Activated naive CD8-positive, alpha-beta T cell treated with anti-CD3 and anti-CD28 coated beads, Interleukin-2, amount 50 U/mL, for 24 hours (primary cell): Measurements from ENCODE around the gene PBX2.
"Not testable (repeated sequence)": the region's sequence is repeated elsewhere in the genome, so short reads cannot be mapped to it uniquely, and the experiment has no call there.

Experiments
- ATAC-seq: fragments of 150-1000 bp; cut with Tn5 transposase; one replicate; pipeline ENCODE4 v1.10.0; 2021
- DNase-seq: peaks from one replicate; pipeline ENCODE4 v3.0.0; 2021
- H3K27ac Mint-ChIP-seq: one replicate; pipeline ENCODE4 v1.8.0; 2021; ENCODE audit warnings: mild to moderate bottlenecking, mixed read lengths
- H3K27me3 Mint-ChIP-seq: one replicate; pipeline ENCODE4 v1.8.0; 2021; ENCODE audit warnings: mixed read lengths
- H3K36me3 Mint-ChIP-seq: one replicate; pipeline ENCODE4 v1.8.0; 2021; ENCODE audit warnings: low read depth, mixed read lengths
- H3K4me1 Mint-ChIP-seq: one replicate; pipeline ENCODE4 v1.8.0; 2021; ENCODE audit warnings: mixed read lengths
- H3K4me3 Mint-ChIP-seq: one replicate; pipeline ENCODE4 v1.8.0; 2021; ENCODE audit warnings: mild to moderate bottlenecking, moderate library complexity, mixed read lengths
- H3K9me3 Mint-ChIP-seq: one replicate; pipeline ENCODE4 v1.8.0; 2021; ENCODE audit warnings: mixed read lengths

Gene PBX2

DNA sequence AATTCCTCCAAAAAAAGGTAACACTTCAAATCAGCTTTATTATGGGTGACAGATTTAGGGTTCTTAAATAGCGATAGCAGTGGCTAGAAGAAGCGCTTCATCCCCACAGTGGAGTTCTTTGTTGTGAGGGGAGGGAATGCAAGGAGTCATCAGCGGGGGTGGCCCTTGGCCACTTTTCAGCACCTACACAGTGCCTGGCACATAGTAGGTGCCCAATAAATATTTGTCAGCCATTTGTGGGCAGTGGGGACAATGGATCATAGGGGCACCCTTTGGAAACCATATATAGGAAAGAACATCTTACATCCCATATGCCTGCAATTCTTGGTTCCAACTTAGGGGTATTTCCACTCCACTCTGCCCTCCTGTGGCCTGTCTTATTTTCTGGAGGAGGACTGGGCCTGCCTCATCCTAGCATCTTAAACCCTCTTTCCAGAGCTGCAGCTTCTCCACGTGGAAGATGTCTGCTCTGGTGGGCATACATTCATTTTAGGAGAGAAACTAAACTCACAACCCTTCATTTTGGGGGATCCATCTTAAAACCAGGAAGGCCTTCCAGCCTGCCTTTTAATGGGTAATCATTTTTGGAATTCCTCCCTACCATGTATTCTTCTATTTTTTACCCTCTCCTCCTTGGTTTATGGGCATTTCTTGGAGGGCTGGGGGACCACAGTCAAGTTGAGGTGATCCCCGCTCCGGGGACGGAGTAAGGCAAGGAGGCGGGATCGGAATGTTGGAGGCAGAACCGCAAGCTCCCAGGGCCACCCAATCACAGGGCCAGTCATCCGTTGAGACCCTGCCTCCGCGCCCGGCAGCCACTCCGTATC lies 5.0 kb upstream of the PBX2 start:
- H3K36me3 Mint-ChIP-seq = peaks cover 1% of the 10 kb centered on the region
- H3K27ac Mint-ChIP-seq = peak overlapping the region; percentile 93
- DNase-seq (peak; percentile 41), ATAC-seq (no peak)
- no peaks in the 10 kb centered on the region for H3K9me3 Mint-ChIP-seq
- peak overlapping the region; percentile 93 for H3K4me3 Mint-ChIP-seq
- peaks cover 49% of the 10 kb centered on the region for H3K4me1 Mint-ChIP-seq
- no peaks in the 10 kb centered on the region for H3K27me3 Mint-ChIP-seq

DNA sequence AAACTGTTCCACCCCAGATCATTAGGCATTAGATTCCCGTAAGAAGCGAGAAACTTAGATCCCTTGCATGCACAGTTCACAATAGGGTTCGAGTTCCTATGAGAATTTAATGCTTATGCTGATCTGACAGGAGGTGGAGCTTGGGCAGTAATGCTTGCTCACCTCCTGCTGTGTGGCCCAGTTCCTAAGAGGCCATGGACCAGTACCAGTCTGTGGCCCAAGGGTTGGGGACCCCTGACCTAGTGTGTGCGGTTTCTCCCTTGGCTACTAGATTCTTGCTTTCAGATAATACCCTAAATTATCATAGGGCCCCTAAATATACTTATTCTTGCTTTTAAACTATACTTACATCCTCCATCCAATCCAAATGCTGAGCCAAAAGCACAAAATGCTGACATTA lies 4.4 kb upstream of the PBX2 start:
- peak overlapping the region; percentile 93 for H3K27ac Mint-ChIP-seq
- peaks cover 49% of the 10 kb centered on the region for H3K4me1 Mint-ChIP-seq
- no peaks in the 10 kb centered on the region for H3K27me3 Mint-ChIP-seq

DNA sequence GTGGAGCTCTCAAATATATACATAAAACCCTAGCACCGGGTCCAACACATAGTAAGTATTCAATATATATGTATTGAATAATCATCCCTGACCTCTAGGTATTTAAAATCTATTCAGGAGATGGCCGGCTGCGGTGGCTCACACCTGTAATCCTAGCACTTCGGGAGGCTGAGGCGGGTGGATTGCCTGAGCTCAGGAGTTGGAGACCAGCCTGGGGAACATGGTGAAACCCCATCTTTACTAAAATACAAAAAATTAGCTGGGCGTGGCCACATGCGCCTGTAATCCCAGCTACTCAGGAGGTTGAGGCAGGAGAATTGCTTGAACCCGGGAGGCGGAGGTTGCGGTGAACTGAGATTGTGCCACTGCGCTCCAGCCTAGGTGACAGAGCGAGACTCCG lies 3.1 kb upstream of the PBX2 start:
- Mint-ChIP-seq H3K27ac (peak overlapping the region; percentile 94), H3K4me1 (peaks cover 60% of the 10 kb centered on the region), H3K4me3 (peak overlapping the region; percentile 88)
- not testable (repeated sequence) for ATAC-seq, H3K9me3 Mint-ChIP-seq, H3K36me3 Mint-ChIP-seq, DNase-seq, H3K27me3 Mint-ChIP-seq

More for the DNA sequence above, 4.4 kb upstream of the PBX2 start:
- Mint-ChIP-seq H3K4me3 (peak overlapping the region; percentile 93), H3K9me3 (no peaks in the 10 kb centered on the region), H3K36me3 (peaks cover 1% of the 10 kb centered on the region)
- no peak for DNase-seq
- no peak for ATAC-seq

DNA sequence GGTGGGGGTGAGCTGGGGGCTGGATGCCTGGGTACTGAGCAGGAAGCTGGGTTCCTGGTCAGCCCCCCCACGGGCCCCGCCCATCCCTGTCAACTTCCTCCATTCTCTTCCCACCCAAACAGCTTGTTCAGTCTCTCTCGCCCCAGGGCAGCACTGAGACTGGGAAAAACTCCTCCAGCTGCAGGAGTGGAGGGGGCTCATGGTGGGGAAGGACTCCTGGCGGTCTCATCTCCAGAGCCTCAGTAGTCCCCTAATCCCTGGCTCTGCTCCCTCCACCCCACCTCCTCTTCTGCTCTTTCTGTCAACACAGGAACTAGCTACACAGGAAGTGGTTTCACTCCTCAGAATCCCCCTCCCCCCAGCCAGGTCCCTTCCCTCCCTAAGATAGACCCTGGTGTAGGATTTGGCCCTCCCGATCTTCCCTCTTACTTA lies 2.6 kb upstream of the PBX2 start, which contains the start of gene GPSM3:
GPSM3 (minus strand) TSS at position 36 of the 432 bp plus-strand sequence. CDS start 130 bp downstream, outside the sequence.
- Mint-ChIP-seq H3K4me3 (peak within 1 kb of the TSS; percentile 88), H3K27me3 (no peaks in the 10 kb centered on the region), H3K9me3 (no peaks in the 10 kb centered on the region), H3K27ac (peak within 1 kb of the TSS; percentile 94), H3K4me1 (peaks cover 65% of the 10 kb centered on the region), H3K36me3 (peaks cover 8% of the 10 kb centered on the region)
- peak; percentile 57 for DNase-seq
- no peak for ATAC-seq

DNA sequence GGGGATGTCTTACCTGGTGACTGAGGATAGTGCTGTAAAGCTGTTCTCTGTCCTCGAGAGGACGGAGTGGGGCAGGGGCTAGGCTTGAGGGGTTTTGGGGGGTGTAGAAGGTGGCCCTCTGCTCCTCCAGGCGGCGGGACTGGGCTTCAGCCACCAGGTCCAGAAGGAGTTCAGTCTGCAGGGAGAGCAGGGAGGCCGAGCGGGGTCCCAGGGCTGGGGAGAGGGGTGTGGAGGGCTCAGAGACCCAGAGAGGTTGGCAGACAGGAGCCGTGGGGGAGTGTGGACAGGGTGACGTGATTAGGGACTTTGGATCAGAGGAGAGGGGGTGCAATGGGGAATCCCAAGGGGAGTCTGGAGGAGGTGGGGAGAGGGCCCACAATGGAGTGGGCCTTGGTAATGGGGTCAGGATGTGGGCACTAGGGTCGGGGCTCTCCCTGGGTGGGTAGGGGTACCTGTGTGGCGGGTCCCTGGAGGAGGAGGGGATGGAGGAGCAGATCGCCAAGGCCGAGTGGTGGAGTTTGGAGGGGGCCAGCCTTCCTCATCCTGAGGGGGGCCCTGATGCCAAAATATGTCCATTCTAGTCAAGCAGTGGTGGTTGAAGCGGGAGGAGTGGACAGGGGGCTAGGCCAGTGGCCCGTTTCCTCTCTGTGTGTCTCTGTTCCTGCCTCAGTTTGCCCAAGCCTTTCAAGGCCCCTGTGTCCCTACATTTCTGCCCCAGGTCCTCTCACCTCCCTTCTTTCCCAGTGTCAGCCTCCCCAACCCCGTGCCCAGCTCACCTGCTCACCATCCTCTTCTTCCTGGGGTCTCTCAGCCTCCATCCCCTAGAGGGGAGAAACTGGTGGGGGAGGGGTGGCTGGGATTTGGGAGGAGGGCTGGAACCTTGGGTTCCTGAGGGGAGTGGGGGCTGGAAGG lies 1.9 kb upstream of the PBX2 start:
- Mint-ChIP-seq H3K36me3 (peaks cover 13% of the 10 kb centered on the region), H3K4me1 (peaks cover 70% of the 10 kb centered on the region), H3K4me3 (peak overlapping the region; percentile 88), H3K27me3 (no peaks in the 10 kb centered on the region), H3K9me3 (no peaks in the 10 kb centered on the region), H3K27ac (peak overlapping the region; percentile 94)
- DNase-seq = no peak
- no peak for ATAC-seq

DNA sequence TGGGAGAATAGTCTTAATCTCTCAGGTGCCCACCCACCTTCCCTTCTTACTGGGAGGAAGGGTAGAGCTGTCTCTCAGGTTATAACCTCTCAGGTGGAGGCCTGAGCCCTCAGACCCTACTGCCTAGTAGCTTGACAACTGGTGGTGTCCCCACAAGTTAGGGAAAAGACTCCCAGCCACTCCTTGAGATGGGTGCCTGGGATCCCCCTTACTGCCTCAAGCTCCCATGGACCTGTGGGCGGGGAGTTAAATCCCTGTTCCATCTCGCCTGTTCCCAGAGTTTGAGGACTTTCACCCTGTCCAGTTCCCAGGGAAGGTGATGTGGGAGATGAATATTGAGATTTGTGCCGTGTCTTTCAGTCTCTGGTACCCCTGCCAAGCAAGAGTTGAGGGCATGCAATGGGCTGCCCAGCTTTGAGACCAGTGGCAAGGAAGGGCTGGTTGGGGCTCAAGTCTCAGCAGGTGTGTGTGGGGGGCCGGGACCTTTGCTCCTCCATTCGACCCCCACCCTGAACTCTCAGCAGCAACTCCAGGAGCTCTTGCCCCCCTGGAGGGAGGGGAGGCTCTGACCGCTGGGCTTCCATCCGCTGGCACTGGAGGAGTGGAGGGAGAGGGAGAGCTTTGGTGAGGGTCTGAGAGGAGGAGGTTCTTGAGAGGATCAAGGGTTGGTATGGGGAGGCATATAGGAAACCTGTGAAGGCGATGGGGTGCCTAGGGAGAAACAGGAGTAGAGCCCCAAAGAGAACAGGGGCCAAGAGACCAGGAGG lies 1.1 kb upstream of the PBX2 start:
- DNase-seq (no peak), ATAC-seq (no peak)
- H3K9me3 Mint-ChIP-seq = no peaks in the 10 kb centered on the region
- peaks cover 71% of the 10 kb centered on the region for H3K4me1 Mint-ChIP-seq
- peak overlapping the region; percentile 94 for H3K27ac Mint-ChIP-seq
- no peaks in the 10 kb centered on the region for H3K27me3 Mint-ChIP-seq
- H3K4me3 Mint-ChIP-seq = peak overlapping the region; percentile 88
- H3K36me3 Mint-ChIP-seq = peaks cover 22% of the 10 kb centered on the region

DNA sequence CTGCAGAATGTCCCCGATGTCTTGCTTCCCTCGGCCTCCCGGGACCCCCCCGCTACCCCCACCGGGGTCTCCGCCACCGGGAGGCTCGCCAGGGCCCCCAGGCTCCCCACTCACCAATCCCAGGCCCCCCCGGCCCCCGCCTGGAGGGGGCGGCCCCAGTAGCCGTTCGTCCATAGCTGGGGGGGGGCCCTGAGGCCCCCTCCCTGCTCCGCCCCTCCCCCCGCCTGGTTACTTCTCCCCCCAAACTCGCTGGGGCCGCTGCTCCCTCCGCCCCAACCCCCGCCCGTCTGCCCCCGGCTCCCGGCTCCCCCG lies 304 bp downstream of the PBX2 start:
- H3K4me3 Mint-ChIP-seq = peak overlapping the region; percentile 88
- peaks cover 29% of the 10 kb centered on the region for H3K36me3 Mint-ChIP-seq
- ATAC-seq (no peak), DNase-seq (no peak)
- H3K27me3 Mint-ChIP-seq = no peaks in the 10 kb centered on the region
- H3K9me3 Mint-ChIP-seq = no peaks in the 10 kb centered on the region
- peak overlapping the region; percentile 90 for H3K27ac Mint-ChIP-seq
- H3K4me1 Mint-ChIP-seq = peaks cover 73% of the 10 kb centered on the region

DNA sequence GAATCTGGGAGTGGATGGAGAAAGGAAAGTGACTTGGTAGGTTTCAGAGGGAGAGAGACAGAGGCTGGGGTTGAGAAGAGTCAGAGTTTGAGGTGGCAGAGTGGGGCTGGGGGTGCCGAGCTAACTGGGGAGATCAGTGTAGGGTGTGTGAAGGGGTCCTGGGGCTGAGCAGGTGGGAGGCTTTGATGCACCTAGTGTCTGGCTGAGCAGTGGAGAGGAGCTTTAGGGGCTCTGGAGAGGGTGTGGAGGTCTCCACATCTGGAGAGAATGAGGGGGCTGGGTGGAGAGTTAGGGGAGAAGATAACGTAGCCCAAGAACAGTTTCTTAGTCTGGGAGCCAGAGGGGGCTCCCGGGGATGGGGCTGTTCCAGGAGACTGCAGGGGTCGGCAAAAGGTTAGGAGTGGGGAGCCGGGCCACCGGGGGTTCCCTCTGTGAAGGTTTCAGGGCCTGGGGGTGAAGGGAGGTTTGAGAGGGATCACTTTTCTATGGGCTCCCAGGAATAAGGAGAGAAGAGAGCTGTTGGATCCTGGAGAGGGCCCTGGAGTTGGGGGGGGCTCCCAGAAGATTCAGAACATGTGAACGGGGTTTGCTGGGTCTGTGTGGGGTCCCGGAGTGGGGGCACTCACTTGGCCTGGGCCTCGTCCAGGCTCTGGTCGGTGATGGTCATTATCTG lies 797 bp downstream of the PBX2 start:
- DNase-seq (no peak), ATAC-seq (no peak)
- H3K4me1 Mint-ChIP-seq = peaks cover 68% of the 10 kb centered on the region
- H3K4me3 Mint-ChIP-seq = peak overlapping the region; percentile 87
- H3K27ac Mint-ChIP-seq = peak overlapping the region; percentile 90
- H3K27me3 Mint-ChIP-seq = no peaks in the 10 kb centered on the region
- H3K9me3 Mint-ChIP-seq = no peaks in the 10 kb centered on the region
- peaks cover 29% of the 10 kb centered on the region for H3K36me3 Mint-ChIP-seq

DNA sequence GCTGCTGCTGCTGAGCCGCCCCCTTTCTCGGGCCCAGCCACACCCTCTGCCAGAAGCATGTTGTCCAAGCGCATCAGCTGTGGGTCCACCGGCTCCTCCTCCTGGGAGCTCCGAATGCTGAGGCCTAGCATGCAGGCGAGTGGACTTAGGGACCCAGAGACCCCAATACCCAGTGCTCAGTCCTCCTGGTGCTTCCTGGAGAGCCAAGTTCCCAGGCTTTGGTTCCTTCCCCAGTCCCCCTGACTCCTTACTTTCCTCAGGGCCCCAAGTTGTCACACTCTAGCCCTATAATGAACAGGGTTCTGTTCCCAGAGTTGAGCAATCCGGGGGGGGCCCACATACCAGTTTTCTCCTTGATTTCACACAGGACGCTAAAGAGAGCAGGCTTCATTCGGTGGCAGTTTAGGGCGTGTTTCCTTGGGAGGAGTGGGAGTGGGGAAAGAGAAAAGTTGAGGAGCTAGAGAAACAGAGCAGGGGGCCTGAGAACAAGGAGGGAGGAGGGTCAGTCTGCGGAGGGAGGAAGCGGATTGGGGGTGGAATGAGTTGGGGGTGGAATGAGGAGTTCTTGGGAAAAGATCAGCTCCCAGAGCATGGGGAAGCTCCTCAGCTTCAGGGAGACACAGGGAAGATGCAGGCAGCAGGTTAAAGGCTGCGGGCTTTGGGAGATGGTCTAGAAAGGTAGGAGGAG lies 1.5 kb downstream of the PBX2 start:
- H3K4me1 Mint-ChIP-seq = peaks cover 61% of the 10 kb centered on the region

DNA sequence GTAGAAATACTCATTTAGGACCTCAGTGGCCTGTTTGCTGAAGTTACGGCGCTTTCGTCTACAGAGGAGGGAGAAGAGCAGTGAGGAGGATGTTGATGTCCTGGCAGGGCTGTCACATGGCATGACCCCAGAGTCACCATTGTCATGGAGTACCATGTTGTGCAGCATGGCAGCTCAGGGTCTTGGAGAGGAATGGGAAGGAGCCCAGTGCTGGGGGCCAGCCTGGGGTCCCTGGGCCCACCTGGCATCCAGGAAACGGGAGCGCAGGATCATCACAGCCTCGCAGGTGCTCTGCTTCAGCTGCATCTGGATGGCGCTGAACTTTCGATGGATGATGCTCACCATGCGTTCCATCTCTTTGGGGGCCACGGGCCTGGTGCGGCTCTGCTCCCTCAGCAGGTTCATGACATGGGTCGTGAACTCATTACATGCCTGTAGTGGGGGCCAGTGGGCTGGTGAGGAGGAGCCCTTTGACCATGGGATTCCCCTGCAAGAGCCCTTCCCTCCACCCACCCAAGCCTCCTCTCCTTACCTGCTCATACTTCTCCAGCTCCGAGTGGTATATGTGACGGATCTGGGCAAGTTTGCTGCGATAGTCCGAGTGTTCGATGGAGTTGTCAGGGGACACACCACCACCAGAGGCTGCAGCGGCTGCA lies 2.1 kb downstream of the PBX2 start:
- not testable (repeated sequence) for DNase-seq, ATAC-seq, H3K9me3 Mint-ChIP-seq, H3K27me3 Mint-ChIP-seq
- Mint-ChIP-seq H3K27ac (peak overlapping the region; percentile 87), H3K4me1 (peaks cover 61% of the 10 kb centered on the region), H3K4me3 (peak overlapping the region; percentile 50), H3K36me3 (peaks cover 29% of the 10 kb centered on the region)

More for the DNA sequence above, 1.5 kb downstream of the PBX2 start:
- DNase-seq (no peak), ATAC-seq (no peak)
- Mint-ChIP-seq H3K9me3 (no peaks in the 10 kb centered on the region), H3K27ac (peak overlapping the region; percentile 90), H3K36me3 (peaks cover 29% of the 10 kb centered on the region), H3K27me3 (no peaks in the 10 kb centered on the region), H3K4me3 (peak overlapping the region; percentile 87)

DNA sequence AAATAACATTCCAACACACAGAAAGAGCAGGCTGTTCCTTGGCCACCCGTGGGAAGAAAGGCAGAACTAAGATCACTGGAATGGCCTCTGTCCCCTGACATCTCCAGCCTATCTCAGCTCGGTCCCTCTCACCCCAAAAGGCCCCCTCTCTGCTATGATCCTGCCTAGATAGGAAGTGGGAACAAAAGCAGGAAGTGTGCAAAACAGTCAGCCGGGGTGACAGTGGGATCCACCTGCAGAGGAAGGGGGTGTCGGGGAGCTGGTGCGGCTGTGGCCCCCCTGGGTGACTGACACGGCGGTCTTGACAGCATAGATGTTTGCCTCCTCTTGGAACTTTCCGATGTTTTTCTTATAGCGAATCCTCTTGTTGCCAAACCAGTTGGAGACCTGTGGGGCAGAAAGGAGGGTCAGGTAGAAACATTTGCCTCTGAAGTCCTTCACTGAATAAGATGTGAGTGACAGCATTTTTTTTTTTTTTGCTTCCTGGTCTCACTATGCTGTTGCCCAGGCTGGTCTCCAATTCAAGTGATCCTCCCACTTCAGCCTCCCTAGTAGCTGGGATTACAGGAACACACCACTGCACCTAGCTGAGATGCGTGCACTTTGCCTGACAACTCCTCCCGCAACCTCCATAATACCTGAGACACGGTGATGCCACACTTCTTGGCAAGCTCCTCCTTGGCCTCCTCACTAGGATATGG lies 2.8 kb downstream of the PBX2 start:
- Mint-ChIP-seq H3K27me3 (no peaks in the 10 kb centered on the region), H3K9me3 (no peaks in the 10 kb centered on the region), H3K4me3 (peak overlapping the region; percentile 50), H3K27ac (peak overlapping the region; percentile 87), H3K4me1 (peaks cover 62% of the 10 kb centered on the region), H3K36me3 (peaks cover 32% of the 10 kb centered on the region)
- DNase-seq = no peak
- ATAC-seq = no peak

DNA sequence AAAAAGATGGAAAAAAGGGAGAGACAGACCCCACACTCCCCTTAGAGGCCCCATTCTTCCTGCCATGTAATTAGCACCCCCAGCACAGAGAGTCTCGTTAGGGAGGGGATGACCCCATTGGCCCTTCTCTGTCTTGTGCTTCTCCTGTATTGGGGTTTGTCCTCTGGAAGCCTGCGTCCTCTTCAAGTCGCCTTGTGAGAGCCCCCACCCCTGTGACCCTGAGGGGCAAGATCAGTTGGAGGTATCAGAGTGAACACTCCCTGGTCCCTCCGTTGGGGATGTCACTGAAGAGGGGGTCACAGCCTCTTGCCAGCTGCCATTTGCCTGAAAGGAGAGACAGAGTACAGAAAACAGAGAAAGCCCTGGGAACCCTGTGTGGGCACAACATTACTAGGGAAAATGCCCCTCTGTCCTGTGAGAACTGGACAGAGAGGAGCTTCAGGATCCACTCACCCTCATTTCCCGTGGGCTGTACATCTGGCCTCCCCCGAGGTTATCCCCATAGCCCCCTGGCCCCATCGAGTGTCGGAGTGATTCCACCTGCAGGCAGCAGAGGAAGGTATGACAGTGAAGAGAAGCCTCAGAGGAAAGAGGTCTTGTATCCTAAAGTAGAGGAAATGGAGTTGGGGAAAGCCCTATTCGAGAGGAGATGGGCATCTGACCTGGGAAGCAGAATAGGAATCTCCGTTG lies 3.7 kb downstream of the PBX2 start:
- Mint-ChIP-seq H3K4me1 (peaks cover 60% of the 10 kb centered on the region), H3K4me3 (peak overlapping the region; percentile 42)
- peak; percentile 1 for ATAC-seq

More for the DNA sequence above, 3.7 kb downstream of the PBX2 start:
- DNase-seq, H3K27me3 Mint-ChIP-seq, H3K9me3 Mint-ChIP-seq: not testable (repeated sequence)
- Mint-ChIP-seq H3K36me3 (peaks cover 32% of the 10 kb centered on the region), H3K27ac (peak overlapping the region; percentile 87)
